PC-9 (cell line): ENCODE results near the gene LRRC7.

Source experiments
- CTCF ChIP-seq: fragments of 200-600 bp; sonication (generic); conservative IDR thresholded peaks from 2 replicates; pipeline ENCODE4 v1.6.1; 2017; ENCODE audit warnings: mixed run types, antibody characterized with exemption, mild to moderate bottlenecking, moderate library complexity
- EZH2 ChIP-seq: fragments of 200-600 bp; sonication (generic); IDR thresholded peaks from 2 replicates; pipeline ENCODE4 v1.8.0; 2017; ENCODE audit warnings: antibody characterized with exemption, low read depth

- TF ChIP-seq CTCF (no peak), EZH2 (no peak)
These were observed 123.5 kb downstream of the LRRC7 start for GRCh38 chr1:69691179-69691578.
